GM18508 (cell line): ENCODE measurements around the gene GAS7.

Experiments
- ATAC-seq: cut with Tn5 transposase; IDR thresholded peaks from one replicate; pipeline ENCODE4 v1.9.1; 2021; ENCODE audit warnings: moderate number of reproducible peaks; ENCODE audit not compliant: insufficient read depth, unreplicated experiment

GAS7 gene

DNA sequence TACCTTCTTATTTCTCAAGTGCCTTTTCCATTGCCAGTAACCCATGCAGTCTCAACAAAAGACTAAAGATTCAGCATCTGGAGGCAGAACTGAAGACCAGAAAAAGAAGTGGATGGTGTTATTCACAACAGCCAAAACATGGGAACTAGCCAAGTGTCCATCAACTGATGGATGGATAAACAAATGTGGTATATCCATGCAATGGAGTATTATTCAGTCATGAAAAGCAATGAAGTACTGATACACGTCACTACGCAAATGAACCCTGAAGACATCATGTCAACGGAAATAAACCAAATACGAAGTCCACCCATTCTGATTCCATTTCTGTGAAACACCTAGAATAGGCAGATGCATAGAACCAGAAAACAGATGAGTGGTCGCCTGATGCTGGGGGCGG is 25.6 kb downstream of the GAS7 start:
- no peak for ATAC-seq

DNA sequence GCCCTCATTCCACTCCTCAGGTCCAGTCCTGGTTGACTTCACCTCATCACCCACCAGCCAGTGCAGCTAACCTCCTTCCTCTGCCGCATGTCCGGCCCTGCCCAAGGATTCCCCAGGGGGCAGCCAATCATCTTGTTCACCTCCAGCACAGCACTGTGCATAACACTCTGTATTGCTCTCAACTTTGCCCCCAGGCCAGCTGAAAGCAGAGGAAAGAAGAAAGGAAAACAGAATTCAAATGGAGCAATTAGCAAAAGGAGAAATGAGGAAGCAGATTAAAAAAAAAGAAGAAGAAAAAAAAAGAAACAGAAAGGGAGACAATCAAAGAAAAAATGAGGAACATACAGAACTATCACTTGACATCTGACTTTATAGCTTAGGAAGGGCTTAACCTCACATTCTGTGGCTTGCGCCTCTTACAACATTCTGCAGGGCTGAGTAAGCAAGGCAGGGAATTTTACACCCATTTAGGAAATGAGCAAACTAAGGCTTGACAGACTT is 26.1 kb downstream of the GAS7 start:
- ATAC-seq, result no peak

- no peak for ATAC-seq
Observed at GRCh38 chr17:10171581-10171981, 26.8 kb downstream of the GAS7 start.

GRCh38 chr17:10171122-10171571 is 27.3 kb downstream of the GAS7 start:
- no peak for ATAC-seq

DNA sequence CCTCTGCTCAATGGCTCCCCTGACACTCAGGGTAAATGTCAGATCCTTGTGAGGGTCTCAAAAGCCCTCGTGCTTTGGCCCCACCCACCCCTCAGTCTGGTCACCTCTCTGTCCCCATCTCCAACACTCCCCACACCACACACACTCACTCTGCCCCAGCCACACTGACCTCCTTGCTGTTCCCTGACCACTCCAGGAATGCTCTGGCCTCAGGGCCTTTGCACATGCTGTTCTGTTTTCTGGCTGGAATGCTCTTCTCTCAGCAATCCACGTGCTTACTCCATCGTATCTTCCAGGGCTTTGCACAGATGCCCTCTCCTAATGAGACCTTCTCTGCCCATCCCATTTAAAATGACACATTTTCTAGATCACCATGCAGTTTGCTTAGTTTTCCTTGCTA is 28.2 kb downstream of the GAS7 start:
- no peak for ATAC-seq

GRCh38 chr17:10169290-10169689 is 29.1 kb downstream of the GAS7 start:
- ATAC-seq, result no peak

DNA sequence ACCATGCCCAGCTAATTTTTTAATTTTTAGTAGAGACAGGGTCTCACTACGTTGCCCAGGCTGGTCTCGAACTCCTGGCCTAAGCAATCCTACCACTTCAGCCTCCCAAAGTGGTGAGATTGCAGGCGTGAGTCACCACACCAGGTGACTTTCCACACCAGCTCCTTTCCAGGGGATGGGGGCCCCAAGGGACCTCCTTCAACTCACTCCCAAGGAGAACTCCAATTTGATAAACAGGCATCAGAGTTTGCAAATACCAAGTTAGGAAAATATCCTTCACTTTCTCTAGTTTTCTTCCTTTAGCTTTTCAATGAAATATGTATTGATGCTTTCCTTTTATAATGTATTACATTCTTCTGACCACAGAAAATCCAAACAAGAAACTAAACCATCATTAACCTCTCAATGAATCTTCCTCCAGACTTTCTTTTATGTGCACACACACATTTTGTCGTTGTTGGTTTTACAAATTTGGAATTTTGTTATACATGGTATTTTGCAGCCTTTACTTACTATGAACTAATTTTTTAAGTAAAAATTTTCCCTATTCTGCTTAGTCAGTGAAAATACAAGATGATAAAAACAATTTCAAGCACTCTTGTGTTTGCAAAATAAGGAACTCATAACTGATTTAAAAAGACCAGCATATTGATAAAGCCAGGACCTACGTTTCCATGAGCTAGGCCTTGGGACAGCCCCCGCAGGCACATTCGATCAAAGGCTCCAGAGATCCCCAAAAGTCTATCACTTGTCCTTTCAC is 32.0 kb downstream of the GAS7 start:
- ATAC-seq, result no peak

DNA sequence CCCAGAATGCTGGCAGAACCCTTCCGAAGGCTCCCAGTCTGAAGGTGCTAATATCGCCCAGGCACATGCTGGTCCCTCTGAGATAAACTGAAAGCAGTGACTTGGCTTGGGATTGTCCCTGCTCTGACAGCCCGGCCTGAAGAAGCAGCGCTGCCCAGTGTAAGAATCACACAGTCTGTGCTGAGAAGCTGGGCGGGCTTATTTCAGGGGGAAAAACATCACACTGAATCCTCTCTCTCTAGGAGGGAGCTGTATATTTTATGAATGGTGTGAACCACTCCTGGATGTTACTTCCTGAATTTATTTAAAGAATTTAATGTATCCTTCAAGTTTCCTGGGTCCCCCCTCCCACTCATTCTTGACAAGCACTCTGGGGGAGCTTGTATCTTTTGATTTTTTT is 36.3 kb downstream of the GAS7 start:
- ATAC-seq, result no peak

DNA sequence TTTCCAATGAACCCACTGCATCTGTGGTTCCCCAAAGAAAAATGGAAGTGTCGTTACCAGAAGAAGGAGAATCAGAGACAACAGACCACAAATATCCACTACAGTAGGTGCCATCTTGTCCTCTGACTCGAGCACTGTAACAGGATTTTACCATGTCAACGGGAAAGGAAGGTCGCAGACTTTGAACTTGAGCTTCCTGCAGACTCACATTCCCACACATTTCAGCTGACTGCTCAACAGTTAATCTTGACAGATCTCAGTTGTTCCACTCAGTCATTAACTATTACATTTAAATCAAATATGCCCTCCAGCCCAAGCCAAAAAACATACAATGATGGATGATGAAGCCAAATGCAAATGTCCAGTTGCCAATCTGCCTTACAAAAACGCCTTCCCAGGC is 37.0 kb downstream of the GAS7 start:
- ATAC-seq, result no peak

DNA sequence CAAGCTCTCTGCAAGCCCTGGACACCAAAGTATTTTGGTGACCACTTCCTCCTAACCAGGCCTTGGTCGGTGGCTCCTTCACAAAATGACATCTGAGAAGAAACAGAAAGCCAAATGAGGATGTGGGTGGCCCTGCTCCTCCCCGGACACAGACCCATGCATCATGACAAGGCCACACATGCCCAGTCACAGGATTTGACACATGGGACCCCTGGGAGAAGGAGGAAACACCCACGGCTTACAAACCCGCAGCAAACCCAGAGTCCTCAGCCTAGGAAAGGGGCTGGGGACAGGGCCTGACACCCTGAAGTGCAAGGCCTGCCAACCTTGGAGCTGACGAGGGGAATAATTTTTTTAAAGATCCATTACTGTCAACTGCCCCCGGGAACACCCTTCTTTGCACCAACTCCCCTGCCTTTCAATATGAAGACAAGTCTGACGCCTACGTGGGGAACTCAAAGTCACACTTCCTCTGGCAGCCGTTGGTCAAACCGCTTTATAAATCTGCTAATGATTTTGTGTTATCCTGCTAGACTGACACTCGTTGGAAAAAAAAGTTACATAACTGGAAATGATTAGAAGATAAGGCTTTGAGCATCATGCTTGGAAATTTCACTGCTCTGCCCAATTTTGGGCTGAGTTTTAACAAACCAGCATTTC is 41.3 kb downstream of the GAS7 start:
- ATAC-seq, result peak; percentile 53

GRCh38 chr17:10156599-10156947 is 41.8 kb downstream of the GAS7 start:
- ATAC-seq, result no peak

DNA sequence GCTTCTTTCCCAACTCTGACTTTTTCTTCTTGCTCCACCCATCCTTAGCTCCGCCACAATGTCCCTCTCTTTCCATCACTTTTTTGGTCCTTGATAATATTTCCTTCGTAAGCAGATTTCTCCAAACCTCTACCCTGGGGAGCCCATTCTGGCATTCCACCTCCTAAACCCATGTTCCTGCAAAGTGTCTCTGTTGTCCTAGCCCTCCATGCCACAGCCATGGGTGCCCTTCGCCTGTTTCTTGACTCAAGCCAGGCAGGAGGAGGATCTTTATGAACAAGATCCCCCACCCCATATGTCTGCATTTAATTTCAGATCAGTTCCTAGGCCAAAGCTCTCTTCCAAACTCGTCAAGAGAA is 42.4 kb downstream of the GAS7 start:
- no peak for ATAC-seq

GRCh38 chr17:10155371-10156076 is 42.9 kb downstream of the GAS7 start:
- no peak for ATAC-seq

DNA sequence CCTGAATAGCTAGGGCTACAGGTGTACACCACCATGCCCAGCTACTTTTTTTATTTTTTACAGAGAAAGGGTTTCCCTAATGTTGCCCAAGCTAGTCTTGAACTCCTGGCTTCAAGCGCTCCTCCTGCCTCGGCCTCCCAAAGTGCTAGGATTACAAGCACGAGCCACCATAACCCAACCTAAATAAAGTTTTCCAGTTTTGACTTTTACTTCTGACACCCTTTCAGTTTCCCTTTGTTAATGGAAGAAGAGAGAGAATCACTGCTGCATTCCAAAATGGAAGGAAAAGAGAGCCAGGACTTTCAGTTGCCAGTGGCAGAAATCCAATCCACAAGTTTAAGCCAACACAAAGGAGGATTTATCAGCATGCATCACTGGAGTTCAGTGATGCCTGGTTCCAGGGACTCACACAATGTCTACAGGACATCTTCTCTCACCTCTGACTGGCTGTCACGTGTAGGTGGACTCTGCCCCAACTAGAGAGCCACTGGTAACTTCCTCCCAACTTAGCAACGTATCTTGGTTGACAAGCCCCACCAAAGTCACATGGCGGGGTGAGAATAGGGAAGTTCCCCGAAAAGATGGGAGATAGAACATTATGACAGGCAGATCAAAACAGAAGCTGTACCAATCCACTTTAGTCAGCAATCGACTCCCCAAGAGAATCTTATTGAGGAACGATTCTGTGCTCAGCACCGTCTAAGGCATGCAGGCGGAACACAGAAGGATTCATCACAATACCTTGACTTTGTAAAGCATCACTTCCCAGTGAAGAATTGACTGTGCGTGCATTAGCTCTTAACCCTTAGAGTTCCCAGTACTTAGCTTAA is 46.5 kb downstream of the GAS7 start:
- ATAC-seq, result no peak

DNA sequence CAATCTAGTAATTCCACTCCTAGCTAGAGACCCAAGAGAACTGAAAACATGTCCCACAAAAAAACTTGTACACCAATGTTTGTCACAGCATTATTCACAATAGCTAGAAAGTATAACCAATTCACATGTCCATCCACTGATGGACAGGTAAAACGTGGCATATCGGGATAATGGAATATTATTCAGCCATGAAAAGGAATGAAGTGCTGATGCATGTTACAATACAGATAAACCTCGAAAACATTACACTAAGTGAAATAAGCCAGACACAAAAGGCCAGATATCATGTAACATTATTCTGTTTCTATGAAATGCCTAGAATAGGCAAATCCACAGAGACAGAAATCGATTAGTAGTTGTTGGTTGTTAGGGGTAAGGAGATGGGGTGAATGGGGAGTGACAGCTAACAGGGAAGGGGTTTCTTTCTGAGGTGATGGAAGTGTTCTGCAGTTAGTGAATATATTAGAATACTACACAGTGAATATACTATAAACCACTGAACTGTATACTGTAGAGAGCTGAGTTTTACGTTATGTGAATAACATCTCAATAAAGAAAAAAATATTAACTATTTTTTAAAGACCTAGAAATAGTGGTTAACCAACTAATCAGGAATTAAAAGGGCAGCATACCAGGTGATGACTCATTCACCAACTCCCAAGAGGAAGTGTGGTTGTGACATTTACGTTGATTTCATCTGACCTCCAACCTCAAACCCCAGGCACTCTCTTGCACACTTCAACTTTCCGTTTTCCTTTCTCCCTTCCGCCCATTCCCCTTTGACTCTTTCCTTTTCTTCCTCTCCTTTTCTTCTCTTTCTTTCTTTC is 48.6 kb downstream of the GAS7 start:
- no peak for ATAC-seq

- ATAC-seq, result no peak
Observed at GRCh38 chr17:10147761-10148415, 50.5 kb downstream of the GAS7 start.

GRCh38 chr17:10147040-10147439 is 51.4 kb downstream of the GAS7 start:
- no peak for ATAC-seq

DNA sequence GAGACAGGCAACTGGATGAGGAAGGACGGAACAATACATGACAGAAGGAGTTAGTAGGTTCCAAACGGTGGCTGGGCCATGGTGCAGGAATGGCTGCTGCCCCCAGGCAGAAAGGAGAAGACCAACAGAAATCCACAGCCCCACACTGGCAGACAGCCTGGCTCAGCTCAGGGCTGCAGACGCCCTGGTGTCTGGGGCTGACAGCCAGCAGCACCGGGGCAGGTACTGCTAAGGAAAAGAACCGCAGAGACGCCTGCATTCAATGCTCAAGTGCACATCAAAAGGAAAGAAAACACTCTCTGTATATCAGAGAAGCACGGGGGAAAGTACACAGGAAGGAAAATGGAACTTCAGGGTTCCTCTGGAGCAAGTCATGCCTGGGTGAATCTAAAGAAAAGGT is 53.4 kb downstream of the GAS7 start:
- no peak for ATAC-seq

- ATAC-seq, result no peak
Observed at GRCh38 chr17:10144456-10144855, 54.0 kb downstream of the GAS7 start.
